Measurements from ENCODE around the gene CISTR.
"Not testable (repeated sequence)": the region's sequence is repeated elsewhere in the genome, so short reads cannot be mapped to it uniquely, and the experiment has no call there.

Gene CISTR

DNA sequence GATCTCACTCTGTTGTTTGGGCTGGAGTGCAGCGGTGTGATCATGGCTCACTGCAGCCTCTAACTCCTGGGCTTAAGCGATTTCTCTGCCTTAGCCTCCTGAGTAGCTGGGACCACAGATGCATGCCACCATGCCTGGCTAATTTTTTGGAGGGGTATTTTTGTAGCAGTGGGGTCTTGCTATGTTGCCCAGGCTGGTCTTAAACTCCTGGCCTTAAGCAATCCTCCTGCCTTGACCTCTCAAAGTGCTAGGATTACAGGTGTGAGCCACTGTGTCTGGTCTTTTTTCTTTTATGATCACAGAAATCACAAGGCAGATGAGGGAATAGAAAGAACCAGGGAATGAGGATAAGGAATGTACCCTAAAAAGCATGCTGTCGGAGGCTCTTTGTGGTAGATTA, 11.0 kb upstream of the CISTR start:
- not testable (repeated sequence) for FAIRE-seq

DNA sequence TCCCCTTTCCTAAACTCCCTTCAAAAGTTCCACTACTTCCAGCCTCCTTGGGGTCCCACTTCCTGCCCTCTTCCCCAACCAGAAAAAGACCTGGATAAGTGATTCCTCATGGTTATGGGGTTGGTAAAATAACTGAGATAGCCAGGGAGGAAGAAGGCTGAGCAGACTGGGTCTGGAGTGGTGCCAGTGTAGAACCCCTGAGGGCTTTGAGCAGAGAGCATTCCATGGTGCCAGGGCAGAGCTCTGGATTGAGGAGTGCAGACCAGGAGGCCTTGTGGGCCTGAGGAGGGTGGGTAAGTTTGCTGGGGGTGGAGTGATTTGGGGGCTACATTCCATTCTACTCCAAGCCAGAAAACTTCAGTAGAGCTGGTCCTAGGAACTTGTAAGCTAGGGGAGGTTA, 9.5 kb upstream of the CISTR start:
- FAIRE-seq = no peak

DNA sequence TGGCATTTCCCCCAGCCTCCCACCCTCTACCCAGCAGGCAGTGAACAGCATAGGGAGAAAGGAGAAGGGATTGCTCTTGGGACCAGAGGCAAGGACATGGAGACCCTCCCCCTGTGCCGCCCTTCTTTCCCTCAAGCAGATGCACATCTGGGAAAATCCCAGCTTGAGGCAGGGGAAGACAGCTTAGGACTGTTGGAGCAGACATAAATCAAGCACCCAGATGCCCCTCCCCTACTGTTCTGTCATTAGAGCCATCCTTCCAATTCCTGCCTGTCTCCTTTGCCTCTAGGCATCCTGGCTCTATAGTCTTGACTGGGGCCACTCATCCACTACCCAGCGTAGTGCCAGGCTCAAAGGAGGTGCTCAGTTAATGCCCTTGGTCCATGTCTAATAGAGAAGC, 7.5 kb upstream of the CISTR start:
- no peak for FAIRE-seq

DNA sequence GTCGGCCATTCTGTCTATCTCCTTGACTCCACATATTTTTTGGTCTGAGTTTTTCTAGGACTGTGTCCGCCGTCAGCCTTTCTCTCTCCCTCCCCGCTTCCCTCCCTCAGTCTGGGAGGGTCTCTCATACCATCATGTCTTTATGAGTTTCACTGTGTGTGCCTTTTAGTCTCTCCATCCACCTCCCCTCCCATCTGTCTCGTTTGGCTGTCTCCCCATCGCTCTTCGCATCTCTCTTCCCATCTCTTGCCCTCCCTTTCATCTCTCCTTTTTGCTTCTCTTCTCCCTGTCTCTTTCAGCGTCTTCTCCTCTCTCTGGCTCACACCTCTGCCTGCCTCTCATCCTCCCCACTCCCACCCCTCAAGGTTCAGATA, 6.9 kb upstream of the CISTR start:
- no peak for FAIRE-seq

DNA sequence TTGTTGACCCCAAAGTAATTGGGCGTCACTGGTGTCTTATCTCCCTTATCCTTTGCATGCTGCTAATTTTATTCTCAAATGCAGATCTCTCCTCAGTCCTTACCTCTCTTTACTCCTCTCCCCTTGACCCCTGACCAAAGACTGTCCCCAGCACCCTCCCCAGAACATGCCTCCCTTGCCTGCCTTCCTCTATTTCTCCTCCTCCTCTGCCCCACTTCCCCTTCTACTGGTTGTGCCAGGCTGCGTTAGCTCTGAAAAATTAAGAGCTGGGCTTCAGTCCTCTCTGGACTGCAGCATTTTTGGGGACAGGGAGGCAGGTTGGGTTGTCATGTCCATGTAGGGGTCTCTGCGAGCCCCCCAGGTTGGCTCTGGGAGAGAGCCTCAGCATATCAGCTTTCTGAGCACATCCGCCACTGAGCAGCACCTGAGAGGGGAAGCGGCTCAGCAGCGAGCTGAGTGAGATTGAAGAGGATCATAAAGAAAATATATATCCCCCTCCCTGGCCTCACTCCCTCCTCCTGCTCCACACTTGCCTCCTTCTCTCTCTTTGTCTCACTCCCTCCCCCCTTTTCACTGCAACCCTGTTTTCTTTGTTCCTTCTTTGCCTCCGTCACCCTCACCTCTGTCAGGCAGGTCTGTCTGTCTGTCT, 6.4 kb upstream of the CISTR start:
- no peak for FAIRE-seq

DNA sequence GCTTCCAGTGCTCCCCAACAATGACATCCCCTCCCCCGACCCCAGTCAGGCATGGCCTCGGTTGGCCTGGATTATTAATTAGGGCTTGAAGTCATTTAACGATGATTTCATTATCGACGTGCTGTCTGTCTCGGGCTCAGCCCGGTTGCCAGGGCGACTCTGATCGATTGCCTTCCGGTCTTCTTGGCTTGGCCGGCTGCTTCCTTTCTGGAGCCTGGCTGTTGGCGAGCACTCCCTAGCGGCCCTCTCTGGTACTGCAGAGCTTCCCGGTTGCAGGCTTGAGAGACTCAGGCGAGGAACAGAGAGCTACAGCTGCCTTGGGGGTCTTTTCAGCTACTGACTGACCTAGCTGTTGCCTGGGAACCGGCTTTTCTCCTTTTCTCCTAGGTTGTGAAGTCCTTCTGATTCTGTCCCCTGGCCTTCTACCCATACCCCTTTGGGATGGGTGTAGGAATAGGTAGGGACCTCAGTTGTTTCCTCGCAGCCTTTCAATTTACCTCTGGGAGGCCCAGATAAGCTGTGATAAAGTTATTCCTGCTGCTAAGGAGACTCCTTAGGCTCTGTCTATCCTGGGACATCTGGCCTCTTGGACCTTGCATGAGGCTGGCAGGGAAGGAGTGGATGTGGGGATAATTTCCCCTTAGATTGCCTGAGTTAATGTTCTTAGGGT, 5.5 kb upstream of the CISTR start:
- no peak for FAIRE-seq

DNA sequence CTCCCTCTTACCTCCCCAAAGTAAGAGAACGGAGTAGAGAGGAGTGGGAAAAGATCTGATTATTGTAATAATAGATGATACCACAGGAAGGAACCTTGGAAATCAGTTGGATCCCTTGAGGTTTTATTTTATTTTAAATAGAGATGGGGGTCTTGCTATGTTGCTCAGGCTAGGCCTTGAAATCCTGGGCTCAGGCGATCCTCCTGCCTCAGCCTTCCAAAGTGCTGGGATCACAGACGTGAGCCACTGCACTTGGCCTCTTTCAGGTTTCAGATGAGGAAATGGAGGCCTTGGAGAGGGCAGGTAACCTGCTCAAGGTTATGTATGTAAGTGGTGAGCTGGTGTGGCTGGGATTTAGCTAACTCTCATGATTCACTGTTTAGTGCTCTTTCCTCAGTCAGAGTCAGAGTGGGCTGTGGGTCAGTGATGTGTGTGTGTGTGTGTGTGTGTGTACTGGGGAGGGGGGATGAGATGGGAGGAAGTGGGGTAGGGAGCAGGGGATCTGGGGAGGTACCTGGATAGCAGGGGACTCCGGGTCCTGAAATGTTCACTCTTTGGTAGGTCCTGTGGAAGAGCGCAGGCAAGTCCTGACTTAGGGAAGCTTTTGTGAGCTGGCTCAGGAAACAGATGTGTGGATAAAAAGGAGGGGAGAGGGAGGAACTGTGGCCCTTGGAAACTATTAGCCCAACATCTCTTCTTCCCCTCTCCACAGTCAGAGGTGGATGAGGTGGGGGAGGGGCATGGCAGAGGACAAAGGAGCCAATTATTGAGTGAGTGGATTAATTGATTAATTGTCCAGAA, 4.7 kb upstream of the CISTR start:
- no peak for FAIRE-seq

DNA sequence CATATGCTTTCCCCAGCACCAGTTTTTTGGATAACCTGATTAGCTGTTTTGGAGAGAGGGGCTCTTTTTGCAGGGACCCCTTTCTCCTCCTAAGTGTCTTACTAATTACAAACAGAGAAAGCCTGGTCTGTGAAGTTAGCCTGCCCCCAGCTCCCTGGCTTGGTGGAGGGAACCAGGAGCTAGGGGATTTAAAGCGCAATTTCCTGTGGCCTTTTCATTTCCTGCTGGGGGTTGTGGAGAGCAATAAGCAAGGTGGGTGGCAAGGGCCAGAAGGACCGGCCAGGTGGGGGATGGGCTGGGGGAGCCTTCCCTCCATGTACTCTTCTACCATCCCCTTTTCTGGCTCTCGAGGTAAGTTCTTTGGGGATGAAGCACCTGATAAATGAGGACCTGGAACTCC, 4.1 kb upstream of the CISTR start:
- no peak for FAIRE-seq

DNA sequence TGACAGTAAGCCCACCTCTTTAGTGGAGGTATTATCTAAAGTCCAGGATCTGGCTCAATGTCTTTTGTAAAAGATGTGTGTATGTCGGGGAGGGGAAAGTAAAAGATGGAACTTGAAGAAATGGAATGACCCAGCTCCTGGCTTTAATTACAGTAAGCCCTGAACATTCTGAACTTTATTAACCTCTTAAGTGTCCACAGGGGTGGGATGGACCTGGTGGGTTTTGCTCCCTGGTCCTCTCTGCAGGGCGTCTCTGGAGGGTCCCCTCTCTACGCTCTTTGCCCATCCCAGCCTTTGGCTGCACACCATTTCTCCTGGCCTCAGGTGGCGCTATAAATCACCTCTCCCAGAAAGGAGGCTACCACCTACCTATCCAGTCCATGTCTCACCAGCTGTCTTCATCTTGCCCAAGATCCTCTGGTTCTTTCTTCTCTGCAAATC, 3.7 kb upstream of the CISTR start:
- no peak for FAIRE-seq

DNA sequence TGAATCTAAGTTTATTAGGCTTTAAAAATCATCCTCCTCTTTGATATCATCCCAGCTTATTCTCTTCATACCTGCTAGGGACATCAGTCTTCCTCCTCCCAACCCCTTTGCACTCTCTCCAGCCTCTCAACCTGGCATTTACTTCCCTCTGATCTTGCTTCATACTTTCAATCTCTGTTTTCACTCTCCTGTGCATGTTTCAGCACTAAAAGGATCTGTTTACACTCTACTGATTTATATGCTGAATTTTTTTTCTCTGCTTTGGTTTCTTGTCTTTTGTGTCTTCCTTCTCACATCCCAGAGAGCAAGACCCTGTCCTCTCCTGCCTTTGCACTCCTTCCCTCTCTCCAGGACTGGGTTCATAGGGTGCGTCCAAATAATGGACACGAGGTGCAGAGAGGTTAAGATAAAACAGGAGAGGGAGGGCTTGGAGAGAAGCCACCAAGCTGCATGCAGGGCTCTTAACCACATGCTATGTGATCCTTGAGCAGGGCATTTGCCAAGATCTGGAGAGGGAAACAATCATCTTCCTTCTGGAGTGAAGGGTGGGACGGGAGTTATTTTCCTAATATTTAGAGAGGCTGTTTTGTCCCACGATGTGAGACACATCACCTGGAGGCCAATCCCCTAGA, 3.0 kb upstream of the CISTR start:
- FAIRE-seq = no peak

DNA sequence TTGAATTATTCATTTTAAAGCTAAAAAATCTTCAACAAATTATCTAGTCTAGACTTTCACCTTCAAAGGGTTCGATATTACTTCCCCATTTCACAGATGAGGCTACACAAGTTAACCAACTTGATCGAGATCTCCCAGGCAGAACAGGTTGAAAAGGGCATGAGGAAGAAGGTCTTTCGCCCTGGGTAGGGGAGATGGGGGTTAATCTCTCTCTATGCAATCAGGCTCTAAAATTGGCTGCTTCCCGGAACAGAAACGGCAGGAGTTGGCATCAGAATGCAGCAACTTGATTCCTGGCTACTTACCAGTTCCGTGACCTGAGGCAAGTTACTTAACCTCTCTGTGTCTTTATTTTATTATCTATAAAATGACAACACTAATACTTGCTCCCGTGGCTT, 2.4 kb upstream of the CISTR start:
- no peak for FAIRE-seq

DNA sequence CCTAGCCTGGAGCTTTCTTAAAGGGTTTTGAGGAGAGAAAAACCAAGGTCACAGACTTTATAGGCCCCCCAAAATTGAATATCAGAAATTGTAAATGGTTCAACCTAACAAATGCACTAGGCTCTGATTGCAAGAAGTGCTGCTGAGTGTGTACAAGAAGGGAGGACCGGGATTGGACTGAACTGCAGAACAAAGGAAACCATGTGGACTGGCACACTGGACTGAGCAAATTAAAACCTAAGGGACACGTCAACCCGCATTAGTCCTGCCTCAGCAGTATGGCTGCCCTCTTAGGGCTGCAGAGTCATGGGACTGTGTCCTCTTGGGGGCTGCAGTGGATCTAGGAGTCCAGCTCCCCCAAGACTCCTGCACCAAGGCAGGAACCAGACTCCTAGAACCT, 842 bp upstream of the CISTR start:
- no peak for FAIRE-seq

DNA sequence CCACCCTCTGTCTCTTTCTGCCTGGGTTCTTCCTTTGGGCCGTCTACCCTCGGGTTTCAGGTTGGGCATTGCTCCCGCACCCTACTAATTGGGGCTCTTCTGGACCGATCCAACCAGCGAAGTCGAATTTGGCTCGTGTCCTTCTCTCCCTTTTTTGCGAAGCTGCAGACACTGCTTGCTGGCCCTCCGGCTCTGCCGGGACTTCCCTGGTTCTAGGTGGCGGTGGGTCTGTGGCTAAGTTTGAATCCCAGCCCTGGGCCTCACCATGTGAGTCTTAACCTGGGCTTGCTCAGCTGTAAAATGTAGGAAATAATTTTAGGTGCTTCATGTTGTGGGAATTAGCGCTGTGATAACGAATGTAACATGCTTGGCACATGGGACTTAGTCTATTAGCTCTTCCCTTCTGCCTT, 418 bp upstream of the CISTR start:
- no peak for FAIRE-seq

DNA sequence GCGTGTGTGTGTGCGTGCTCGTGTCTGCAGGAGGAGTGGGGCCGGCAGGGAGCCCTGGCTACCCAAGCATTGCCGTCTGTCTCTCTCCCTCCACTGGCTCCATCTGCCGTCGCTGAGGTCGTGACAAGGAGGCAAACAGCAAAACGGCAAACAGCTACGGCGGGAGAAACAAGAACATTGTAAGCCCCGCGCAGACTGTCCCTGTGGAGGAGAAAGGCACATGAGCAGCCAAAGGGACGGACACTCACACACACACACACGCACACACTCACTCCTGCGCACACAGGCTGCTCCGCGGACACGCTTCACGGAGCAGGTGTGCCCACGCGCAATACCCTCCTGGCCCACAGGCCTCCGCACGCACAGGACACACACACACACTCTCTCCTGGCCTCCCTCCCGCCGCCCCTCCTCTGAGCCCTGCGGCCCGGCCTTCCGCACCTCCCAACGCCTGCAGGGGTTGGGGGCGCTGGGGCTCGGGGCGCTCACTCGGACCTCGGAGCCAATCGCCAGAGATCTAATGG, 905 bp downstream of the CISTR start:
- no peak for FAIRE-seq

DNA sequence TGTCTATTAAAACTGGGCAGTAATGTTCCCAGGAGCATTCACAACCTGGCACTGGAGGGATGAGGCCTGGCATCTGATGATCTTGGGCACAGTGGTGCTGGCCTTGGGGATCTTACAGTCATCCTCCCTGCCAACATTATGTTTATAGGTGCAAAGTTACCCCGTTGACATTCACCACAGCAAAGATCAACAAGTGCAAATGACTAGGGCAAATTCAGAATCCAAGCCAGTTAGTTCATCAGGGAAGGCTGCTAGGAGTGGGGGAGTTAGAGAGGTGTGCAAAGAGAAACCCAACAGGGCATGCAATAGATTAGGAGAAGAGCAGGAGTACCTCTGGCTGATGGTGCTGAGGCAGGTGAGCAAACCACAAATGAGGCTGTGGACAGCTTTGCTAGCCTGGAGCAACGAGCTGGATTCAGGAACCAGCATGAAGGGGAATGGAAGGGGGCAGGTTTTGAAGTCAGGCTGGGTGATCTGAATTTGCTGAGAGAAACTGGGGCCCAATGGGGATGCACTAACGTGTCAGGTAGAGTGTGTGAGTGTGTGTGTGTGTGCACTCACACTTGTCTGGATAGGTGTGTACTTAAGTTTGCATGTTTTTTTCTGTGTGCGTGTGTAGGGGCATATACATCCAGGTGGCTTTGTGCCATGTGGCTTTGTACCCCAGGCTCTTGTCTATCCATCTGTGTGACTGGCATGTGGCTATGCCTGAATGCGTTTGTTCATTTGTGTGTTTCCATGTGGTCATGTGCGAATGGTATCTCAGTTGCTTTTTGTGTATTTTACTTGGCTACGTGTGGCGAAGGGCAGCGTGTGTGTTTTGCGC, 1.6 kb downstream of the CISTR start:
- no peak for FAIRE-seq

DNA sequence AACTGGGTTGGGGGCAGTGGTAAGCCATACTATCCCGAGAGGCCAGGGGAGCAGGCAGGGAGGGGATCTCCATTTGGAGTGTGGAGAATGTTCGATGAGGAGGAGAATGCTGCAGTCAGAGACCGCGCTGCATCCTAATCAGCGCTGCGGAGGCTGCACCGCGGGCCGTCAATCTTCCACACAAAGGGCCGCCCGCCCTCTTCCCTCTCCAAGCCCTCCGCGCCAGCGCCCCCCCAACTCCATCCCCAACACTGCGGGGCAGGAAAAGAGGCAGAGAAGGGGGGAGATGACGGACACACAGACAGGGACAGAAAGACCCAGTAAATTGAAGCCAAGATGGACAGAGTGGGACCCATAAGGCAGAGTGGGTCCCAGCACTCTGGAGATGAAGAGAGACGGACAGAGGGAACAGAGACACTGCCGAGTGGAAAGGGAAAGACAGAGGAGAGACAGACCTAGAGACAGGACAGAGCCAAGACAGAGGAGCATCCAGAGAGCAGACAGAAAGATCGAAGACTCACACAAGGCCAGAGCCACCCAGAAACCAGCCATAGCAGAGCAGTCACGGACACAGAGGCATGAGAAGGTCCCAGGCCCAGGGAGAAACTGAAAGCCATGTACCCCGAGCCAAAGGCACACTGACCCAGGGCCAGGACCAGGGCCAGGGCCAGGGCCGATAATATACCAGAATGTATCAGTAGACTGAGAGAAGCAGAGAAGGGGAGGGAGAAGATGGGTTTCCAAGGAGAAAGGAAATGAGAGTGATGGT, 3.5 kb downstream of the CISTR start:
- no peak for FAIRE-seq

DNA sequence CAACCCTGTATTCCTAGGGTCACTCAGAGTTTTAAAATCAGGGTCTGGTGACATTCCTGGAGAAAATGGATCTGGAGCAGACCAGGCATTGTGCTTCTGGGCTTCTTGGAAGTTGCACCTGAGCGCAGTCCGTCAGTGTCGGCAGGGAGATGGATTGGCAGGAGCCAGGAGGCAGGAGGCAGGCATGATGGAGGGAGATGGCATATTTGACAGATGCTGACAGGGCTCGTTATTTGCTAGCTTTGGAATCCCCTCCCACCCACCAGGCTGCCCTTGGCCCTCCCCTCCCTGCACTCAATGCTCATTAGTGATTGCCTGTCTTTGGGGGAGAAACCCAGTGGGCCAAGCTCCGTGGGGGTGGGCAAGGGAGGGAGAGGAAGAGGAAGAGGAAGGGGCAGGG, 4.7 kb downstream of the CISTR start:
- no peak for FAIRE-seq

DNA sequence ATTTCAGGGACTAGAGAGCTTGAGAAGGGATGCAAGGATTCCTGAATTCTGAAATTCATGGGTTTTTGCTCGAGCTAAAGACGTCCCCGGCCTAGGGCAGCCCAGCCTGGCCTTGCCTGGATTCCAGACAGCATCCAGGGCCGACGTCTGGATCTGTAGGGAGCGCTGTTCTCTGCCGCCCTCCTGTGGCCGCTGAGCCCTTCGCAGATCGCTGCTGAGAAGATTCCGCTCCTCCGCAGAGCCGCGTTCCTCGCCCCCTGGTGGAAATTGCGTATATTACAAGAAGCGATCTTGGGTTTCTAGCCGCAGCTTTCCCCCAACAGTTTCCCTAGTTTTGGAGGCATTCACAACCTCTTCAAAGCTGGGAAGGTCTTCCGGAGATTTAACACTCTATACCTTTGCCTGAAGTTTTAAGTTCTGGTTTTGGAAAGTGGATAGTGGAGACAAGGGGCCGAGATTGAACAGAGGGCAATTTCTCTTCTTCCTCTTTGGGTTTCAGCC, 5.1 kb downstream of the CISTR start:
- peak; percentile 67 for FAIRE-seq

DNA sequence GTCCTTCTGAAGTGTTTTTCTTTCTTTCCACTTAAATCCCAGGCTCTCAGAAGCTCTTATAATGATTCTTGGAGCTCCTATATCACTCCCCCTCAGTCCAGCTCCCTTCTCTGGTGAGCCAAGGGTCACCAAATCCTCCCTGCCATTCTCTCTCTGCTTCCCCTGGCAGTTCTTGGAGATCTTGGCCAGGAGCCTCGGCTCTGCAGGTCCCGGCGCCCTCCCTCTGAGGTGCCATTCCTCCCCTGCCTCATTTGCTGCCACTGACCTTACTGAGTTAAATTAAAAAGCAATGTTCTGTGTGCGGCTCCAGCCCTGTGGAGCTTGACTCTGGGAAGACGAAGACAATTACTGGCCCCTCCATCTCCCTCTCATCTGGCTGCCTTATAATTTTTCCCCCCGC, 7.0 kb downstream of the CISTR start:
- FAIRE-seq = no peak

DNA sequence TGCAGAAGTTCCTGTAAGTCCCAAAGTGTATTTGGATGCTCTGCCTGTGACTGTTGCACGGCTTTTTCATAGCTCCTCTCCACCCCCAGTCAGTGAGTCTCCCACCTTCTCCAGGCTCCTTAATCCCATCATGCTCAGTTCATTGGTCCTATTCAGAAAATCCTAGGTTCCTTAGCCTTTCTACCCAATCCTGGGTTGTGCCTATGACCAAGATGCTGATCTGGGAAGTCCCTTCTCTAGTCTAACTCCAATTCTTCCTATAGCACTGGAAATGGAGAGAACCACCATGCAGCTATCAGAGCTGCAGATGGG, 7.7 kb downstream of the CISTR start:
- no peak for FAIRE-seq

DNA sequence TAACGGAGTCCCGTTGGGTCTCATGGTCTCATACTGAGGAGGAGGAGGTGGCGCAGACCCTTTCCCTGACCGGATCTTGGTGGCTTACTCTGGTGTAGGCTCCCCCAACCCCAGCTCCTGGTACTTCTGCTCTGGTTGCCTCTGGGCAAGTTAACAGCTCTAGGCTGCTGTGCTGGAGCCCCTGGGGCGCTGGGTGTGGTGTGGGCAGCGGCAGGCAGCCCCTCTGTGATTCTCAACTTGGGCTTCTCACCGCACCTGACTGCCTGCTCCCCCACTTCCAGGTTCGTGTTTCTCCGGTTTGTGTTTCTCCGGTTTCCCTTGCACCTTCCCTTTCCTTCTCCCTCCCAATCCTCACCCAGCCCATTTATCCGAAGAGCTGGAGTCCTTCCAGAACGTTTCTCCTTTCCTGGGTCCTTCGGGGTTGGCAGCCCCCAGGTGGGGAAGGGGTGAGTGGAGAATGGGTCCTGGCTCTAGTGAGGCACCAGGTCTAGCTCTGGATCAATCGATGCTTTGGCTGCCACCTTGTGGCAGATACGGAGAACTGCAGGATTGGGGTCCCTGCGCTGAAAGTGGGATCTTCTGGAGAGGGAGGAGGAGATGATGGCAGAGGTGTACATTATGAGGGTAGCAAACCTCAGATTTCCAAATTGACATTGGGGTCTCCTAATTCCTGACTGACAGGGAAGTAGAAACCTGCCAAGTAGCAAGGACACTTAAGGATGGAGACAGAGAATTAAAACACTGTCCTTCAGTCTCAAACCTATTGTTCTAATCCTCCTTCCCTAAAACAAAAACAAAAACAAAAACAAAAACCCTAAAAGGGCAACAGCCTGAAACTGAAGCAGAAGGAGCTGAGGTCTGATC, 8.3 kb downstream of the CISTR start:
- no peak for FAIRE-seq

All from endometrium (tissue), 2 donors.